ENCODE measurements around the gene TECTB.

Gene TECTB

GRCh38 chr10:112346774-112347173 is 63.6 kb downstream of the TECTB start:
- H3K27ac ChIP-seq = no peak overlapping the region
- TF ChIP-seq ZFX (IDR thresholded peaks at IDR 0.05) (no peak), CTCF (conservative IDR thresholded peaks at IDR 0.05) (no peak)

GRCh38 chr10:112347709-112348671 is 64.8 kb downstream of the TECTB start:
- H3K27ac ChIP-seq = no peak overlapping the region
- TF ChIP-seq ZFX (IDR thresholded peaks at IDR 0.05) (no peak), CTCF (conservative IDR thresholded peaks at IDR 0.05) (no peak)

GRCh38 chr10:112348759-112349158 is 65.6 kb downstream of the TECTB start:
- no peak overlapping the region for H3K27ac ChIP-seq
- TF ChIP-seq CTCF (conservative IDR thresholded peaks at IDR 0.05) (no peak), ZFX (IDR thresholded peaks at IDR 0.05) (no peak)

- H3K27ac ChIP-seq = no peak overlapping the region
- TF ChIP-seq CTCF (conservative IDR thresholded peaks at IDR 0.05) (no peak), ZFX (IDR thresholded peaks at IDR 0.05) (no peak)
Measured at GRCh38 chr10:112349521-112350085, 66.4 kb downstream of the TECTB start.

- TF ChIP-seq ZFX (IDR thresholded peaks at IDR 0.05) = no peak
- TF ChIP-seq CTCF (conservative IDR thresholded peaks at IDR 0.05) = no peak
- no peak overlapping the region for H3K27ac ChIP-seq
Measured at GRCh38 chr10:112351146-112351545, 67.9 kb downstream of the TECTB start.

GRCh38 chr10:112352044-112352443 is 68.8 kb downstream of the TECTB start:
- TF ChIP-seq ZFX (IDR thresholded peaks at IDR 0.05) = no peak
- no peak for TF ChIP-seq CTCF (conservative IDR thresholded peaks at IDR 0.05)
- no peak overlapping the region for H3K27ac ChIP-seq

- H3K27ac ChIP-seq = no peak overlapping the region
- TF ChIP-seq CTCF (conservative IDR thresholded peaks at IDR 0.05) (no peak), ZFX (IDR thresholded peaks at IDR 0.05) (no peak)
Measured at GRCh38 chr10:112353046-112353445, 69.8 kb downstream of the TECTB start.

All from C4-2B (cell line).